Lung (tissue), 12 donors: ENCODE measurements around the gene ITIH3. TPM values are rescaled to one million over a fixed set of nuclear protein-coding genes. Genes with fewer than 3 reads are reported as not detected.

ENCODE experiments used
- ATAC-seq: fragments of 200-7000 bp; cut with Tn5 transposase; one replicate; pipeline ENCODE4 v1.9.1; 2020; ENCODE audit warnings: moderate number of reproducible peaks; ENCODE audit not compliant: insufficient read depth, low FRiP score
- DNase-seq, 3 donors: peaks; one replicate each; pipeline ENCODE4 v3.0.0-alpha.2; 2013 to 2017
- H3K27ac ChIP-seq, 2 donors: one replicate each; pipeline ENCODE4 v1.5.1; 2013; ENCODE audit warnings: mild to moderate bottlenecking in 2 of 2, moderate library complexity in 2 of 2, control low read depth in 1 of 2, inconsistent platforms in 1 of 2, low read depth in 1 of 2, low read length in 1 of 2
- H3K27me3 ChIP-seq, 3 donors: one replicate each; pipeline ENCODE4 v1.5.1; 2013; ENCODE audit warnings: low read length in 2 of 3; ENCODE audit not compliant: control insufficient read depth in 3 of 3, insufficient read depth in 3 of 3
- H3K36me3 ChIP-seq, 4 donors: one replicate each; pipeline ENCODE4 v1.5.1; 2013; ENCODE audit warnings: low read length in 4 of 4, mild to moderate bottlenecking in 1 of 4, moderate library complexity in 1 of 4; ENCODE audit not compliant: control insufficient read depth in 4 of 4, insufficient read depth in 4 of 4
- H3K4me1 ChIP-seq, 5 donors: one replicate each; pipeline ENCODE4 v1.5.1; 2013; ENCODE audit warnings: low read length in 5 of 5, mild to moderate bottlenecking in 2 of 5, moderate library complexity in 1 of 5; ENCODE audit not compliant: control insufficient read depth in 5 of 5, insufficient read depth in 5 of 5
- H3K4me3 ChIP-seq: one replicate; pipeline ENCODE4 v1.5.1; 2013; ENCODE audit warnings: mild to moderate bottlenecking, control low read depth, moderate library complexity
- H3K9ac ChIP-seq, 2 donors: one replicate each; pipeline ENCODE4 v1.5.1; 2013; ENCODE audit warnings: low read length in 2 of 2, control low read depth in 1 of 2; ENCODE audit not compliant: insufficient read depth in 1 of 2
- H3K9me3 ChIP-seq, 4 donors: one replicate each; pipeline ENCODE4 v1.5.1; 2013; ENCODE audit warnings: low read length in 3 of 4, mild to moderate bottlenecking in 1 of 4, moderate library complexity in 1 of 4; ENCODE audit not compliant: control insufficient read depth in 4 of 4, insufficient read depth in 3 of 4
- whole genome bisulfite sequencing, 2 donors: extraction: QIAGEN DNeasy Blood & Tissue Kit; methylation state at CpG; one replicate each; pipeline ENCODE4 v1.1.7; 2013; 5-methylcytosine and 5-hydroxymethylcytosine counted together
- polyA plus RNA-seq, 2 donors: library from polyadenylated mRNA; stranded (reverse); fragments of 200-250 nt; gene quantifications; one replicate each; pipeline ENCODE4 v1.2.1, GENCODE V29; 2013
- total RNA-seq, 2 donors: library from RNA; depleted of rRNA in 1 of 2; stranded (reverse); fragments of >200 nt in 1 of 2; gene quantifications; one replicate each; pipeline ENCODE4 v1.2.1, GENCODE V29; 2014 to 2021
- TF ChIP-seq, protein P1 (sequence below): IDR thresholded peaks from 2 replicates; pipeline ENCODE4 v1.5.1; 2012; ENCODE audit warnings: mild to moderate bottlenecking; ENCODE audit errors: control extremely low read depth, extremely low read depth
- donor health status: control.
- donor health status: control.
- donor health status: Bipolar disorder and iron deficiency.
- donor health status: healthy.
- donor health status: DM: yes; HTN: yes; CAD: no.

The ITIH3 gene
- total and polyA plus RNA-seq, 4 donors, result 0.54 to 3.2 (median 1.7) TPM

DNA sequence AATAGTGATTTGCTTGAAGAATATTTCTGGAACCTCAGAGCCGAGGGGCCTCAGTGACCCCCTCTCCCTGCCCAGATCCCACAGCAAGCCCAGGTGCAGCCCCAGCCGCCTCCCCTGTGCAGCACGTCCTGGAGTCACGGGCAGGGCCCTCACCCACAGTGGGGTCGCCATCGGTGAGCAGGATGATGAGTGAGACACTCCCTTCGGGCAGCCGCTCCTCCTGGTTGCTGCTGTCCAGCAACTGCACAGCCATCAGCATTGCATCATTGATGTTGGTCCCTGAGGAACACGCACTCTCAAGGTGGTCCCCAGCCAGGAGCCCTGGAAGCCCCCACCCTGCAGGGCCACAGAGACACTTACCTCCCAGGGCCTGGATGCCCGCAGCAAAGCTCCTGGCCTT lies 29.4 kb downstream of the ITIH3 start:
- DNase-seq (no peak), ATAC-seq (no peak)
- Histone ChIP-seq H3K36me3 (peaks cover 0 to 12% (median 1%) of the 10 kb centered on the region in 4 donors), H3K27ac (no peak overlapping the region), H3K4me3 (no peak overlapping the region), H3K4me1 (peaks cover 0 to 6% (median 0%) of the 10 kb centered on the region in 5 donors), H3K9ac (no peak overlapping the region), H3K9me3 (no peaks in the 10 kb centered on the region), H3K27me3 (no peaks in the 10 kb centered on the region)
- WGBS, 2 donors, result 93 to 95% methylated on average over 10 of the region's 10 CpGs
- TF ChIP-seq, protein P1, sequence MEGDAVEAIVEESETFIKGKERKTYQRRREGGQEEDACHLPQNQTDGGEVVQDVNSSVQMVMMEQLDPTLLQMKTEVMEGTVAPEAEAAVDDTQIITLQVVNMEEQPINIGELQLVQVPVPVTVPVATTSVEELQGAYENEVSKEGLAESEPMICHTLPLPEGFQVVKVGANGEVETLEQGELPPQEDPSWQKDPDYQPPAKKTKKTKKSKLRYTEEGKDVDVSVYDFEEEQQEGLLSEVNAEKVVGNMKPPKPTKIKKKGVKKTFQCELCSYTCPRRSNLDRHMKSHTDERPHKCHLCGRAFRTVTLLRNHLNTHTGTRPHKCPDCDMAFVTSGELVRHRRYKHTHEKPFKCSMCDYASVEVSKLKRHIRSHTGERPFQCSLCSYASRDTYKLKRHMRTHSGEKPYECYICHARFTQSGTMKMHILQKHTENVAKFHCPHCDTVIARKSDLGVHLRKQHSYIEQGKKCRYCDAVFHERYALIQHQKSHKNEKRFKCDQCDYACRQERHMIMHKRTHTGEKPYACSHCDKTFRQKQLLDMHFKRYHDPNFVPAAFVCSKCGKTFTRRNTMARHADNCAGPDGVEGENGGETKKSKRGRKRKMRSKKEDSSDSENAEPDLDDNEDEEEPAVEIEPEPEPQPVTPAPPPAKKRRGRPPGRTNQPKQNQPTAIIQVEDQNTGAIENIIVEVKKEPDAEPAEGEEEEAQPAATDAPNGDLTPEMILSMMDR, result no peak

DNA sequence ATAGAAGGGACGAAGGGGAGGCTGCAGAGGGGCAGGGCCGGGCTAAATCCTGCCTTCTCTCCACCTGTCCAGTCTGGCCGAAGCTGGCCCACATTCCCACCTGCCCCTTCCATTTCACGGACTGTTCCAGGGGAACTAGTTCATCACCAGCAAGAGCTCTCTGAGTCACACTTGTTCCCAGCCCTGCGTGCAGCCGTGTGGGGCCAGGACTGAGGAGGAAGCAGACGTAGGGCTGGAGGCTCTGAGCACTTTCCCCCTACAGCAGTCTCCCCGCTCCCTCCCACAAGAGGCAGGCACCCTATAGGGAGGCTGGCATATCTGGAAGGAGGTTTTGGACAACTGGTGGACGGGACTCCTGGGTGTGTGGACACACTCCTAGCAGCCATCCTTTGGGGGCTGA lies 32.8 kb downstream of the ITIH3 start:
- Histone ChIP-seq H3K9ac (no peak overlapping the region), H3K36me3 (peaks cover 0 to 12% (median 1%) of the 10 kb centered on the region in 4 donors), H3K4me3 (no peak overlapping the region), H3K9me3 (no peaks in the 10 kb centered on the region), H3K4me1 (peaks cover 0 to 6% (median 0%) of the 10 kb centered on the region in 5 donors), H3K27ac (no peak overlapping the region), H3K27me3 (no peaks in the 10 kb centered on the region)
- TF ChIP-seq, protein P1, result no peak
- WGBS, 2 donors, result 71 to 73% methylated on average over 9 of the region's 9 CpGs
- no peak for DNase-seq
- no peak for ATAC-seq

DNA sequence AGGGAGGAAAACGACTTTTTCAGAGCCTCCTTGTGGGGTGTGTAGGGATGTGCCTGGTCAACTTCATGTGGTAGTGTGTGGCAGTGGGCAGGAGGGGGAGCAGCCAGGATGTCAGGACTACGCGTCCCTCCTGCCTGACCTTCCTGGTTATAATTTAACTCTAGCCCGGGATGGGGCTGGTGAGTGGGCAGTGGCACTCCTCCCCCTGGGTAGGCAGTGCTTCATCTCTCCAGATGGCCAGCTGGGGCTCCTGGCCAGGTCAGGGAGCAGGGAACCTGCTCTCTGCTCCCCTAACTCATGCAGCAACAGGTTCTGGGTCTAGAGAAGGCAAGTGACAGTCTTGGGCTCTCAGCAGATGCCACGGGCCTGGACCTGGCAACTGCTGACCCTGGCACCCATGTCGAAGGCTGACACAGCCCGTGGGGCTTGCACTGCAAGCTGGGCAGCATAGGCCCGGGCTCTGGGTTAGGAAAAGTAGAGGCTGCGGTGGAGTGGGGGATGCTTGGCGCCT lies 33.3 kb downstream of the ITIH3 start:
- DNase-seq (no peak), ATAC-seq (no peak)
- no peak overlapping the region for H3K27ac ChIP-seq
- H3K4me1 ChIP-seq, result peaks cover 0 to 6% (median 0%) of the 10 kb centered on the region in 5 donors
- H3K9ac ChIP-seq, result no peak overlapping the region
- no peak overlapping the region for H3K4me3 ChIP-seq
- H3K27me3 ChIP-seq, result no peaks in the 10 kb centered on the region
- H3K9me3 ChIP-seq, result no peaks in the 10 kb centered on the region
- 69 to 85% methylated on average over 10 of the region's 10 CpGs for WGBS, 2 donors
- TF ChIP-seq, protein P1, result no peak
- peaks cover 0 to 12% (median 1%) of the 10 kb centered on the region in 4 donors for H3K36me3 ChIP-seq

DNA sequence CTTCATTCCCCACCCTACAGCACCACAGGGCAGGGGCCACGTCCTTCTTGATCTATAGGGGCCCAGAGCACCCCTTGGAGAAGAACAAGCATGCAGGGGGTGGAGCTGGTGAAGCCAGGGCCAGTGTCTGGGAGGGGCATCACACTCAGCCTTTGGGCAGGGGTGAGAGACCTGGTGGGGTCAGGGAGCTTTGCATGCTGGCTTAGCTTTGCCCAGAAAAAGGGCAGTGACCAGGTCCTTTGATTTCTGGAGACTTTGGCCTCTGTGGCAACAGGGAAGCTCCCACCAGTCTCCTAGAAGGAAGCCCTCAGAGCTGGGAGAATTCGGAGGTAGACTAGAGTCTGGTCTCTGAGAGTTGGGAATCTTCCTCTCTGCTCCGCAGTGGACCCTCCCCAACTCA lies 34.9 kb downstream of the ITIH3 start:
- DNase-seq (no peak), ATAC-seq (no peak)
- Histone ChIP-seq H3K27me3 (no peaks in the 10 kb centered on the region), H3K4me3 (no peak overlapping the region), H3K36me3 (peaks cover 0 to 2% (median 0%) of the 10 kb centered on the region in 4 donors), H3K9me3 (no peaks in the 10 kb centered on the region), H3K9ac (no peak overlapping the region), H3K27ac (no peak overlapping the region), H3K4me1 (peaks cover 0 to 11% (median 3%) of the 10 kb centered on the region in 5 donors)
- WGBS, 2 donors, result 87 to 96% methylated on average over 3 of the region's 3 CpGs
- TF ChIP-seq, protein P1, result no peak
